NCI-H345 treated with DMSO at 0.1 percent for 48 hours (cell line): ENCODE results near the gene CDS1.
"Not testable (repeated sequence)": the region's sequence is repeated elsewhere in the genome, so short reads cannot be mapped to it uniquely, and the experiment has no call there.

ENCODE experiments used
- DNase-seq: peaks from one replicate; lab custom pipeline; 2025; ENCODE audit not compliant: unreplicated experiment; lab: John Stamatoyannopoulos, UW

CDS1 gene

DNA sequence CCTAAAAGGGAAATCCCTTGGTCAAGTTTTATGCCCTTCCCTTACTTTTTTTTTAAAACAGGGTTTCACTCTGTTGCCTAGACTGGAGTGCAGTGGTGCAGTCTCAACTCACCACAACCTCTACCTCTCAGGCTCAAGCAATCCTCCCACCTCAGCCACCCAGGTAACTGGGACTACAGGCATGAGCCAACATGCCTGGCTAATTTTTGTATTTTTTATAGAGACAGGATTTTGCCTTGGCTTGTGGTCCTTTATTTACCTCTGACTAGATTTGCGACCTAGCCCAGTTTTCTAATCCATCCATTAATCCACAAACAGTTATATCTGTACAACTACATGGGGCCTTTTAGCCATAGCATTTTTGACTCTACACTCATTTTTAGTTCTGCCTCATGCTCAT lies 23.7 kb downstream of the CDS1 start:
- DNase-seq, result no peak

DNA sequence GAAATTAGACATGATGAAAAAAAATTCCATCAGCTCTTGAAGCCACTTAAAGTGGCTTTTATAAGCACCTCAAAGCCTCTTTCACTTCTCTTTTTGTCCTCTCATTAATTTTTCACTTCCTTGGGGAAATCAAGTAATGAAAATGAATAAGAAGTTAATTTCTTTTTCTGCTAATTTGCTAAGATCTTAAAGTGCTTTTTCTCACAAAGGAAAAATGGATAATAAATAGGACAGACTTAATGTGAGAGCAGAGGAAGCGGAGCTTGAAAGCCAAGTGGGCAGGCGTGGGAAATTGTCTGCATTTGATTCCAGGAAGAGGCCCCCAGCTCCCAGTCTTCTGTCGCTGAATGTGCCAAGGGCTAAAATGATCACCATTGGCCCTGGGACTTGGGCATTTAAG lies 28.6 kb downstream of the CDS1 start:
- no peak for DNase-seq

DNA sequence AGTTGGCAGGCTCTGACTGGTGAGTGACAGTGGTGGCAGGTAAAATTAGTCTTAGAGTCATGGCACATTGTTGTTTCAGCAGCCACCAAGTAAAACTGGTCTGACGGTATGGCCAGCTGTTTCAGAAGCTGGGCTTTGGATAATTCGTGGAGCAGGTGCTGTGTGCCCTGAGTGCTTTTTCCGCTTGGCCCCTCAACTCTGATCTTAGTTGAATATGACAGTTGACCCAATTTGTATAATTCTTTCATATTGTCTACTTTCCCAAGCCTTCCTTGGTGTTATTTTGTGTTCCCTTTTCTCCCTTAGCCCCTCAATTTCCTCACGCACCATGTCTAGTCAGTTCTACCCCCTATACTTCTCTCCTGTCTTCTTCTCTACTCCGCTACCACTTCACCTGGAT lies 32.0 kb downstream of the CDS1 start:
- DNase-seq, result no peak

DNA sequence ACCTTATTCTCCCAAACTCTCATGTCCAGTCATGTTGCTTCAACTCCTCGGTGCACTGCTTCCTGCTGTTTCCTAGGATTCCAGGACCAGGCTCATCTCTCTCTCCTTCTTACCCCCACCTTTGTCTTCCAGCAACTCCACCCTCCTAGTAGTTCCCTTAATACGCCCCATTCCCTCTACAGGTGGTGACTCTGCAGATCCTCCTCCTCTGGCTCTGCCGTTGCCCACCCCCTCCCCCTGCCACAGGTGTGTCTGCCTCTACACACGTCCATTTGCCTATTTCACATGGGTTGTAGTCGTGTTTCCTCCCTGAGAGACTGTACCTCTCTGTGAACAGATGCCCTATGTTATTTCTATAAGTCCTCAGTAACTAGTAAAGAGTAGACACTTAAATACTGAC lies 32.4 kb downstream of the CDS1 start:
- no peak for DNase-seq

DNA sequence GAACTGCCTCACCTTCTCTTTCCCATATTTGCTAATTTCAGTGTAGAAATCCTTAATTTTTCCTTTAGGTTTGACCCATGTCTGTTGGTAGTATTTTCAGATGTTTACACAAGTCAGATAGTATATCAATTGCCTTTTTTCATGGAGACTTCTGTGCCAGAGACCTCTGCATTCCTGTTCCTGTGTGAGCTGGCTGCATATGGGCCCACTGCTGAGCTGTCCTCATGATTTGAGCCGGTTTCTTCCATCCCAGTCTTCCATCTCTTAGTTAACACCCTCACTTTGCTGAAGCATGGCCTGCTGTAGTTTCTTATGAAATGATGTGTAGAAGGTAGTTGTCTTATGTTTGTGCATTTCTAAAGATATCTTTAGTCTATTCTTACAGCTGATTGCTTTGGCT lies 40.0 kb downstream of the CDS1 start:
- no peak for DNase-seq

DNA sequence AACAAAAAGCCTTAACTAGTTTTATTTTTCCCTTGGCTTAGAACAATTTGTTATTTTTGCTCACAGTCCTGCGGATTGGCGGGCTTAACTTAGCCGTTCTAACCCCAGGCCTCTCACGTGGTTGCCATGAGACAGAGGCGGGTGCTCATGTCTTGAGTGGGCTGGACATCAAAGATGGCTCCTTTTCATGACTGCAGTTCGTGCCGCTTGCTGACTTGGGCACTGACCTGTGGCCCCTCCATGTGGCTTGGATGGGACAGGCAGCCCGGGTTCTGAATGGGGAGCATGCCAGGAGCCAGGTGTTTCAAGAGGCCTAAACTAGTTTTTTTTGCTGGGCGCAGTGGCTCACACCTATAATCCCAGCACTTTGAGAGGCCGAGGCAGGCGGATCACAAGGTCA lies 40.7 kb downstream of the CDS1 start:
- DNase-seq, result no peak

DNA sequence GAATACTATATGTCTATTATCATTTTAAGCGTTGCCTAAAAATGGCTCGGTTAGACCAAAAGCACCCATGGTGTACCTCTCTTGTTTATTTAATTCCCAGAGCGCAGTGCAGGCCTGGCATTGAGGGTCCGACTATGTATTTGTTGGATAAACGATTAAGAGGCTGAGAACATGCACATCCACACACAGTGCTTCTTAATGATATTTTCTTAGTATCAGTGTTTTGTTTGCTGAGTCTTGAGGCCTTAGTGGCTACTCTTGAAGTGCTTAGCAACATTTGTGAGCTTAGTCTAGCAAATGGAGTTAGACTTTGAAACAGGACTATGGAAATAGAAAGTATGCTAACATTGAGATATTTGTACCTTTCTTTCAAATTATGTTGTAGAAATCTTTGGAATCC lies 43.7 kb downstream of the CDS1 start:
- no peak for DNase-seq

DNA sequence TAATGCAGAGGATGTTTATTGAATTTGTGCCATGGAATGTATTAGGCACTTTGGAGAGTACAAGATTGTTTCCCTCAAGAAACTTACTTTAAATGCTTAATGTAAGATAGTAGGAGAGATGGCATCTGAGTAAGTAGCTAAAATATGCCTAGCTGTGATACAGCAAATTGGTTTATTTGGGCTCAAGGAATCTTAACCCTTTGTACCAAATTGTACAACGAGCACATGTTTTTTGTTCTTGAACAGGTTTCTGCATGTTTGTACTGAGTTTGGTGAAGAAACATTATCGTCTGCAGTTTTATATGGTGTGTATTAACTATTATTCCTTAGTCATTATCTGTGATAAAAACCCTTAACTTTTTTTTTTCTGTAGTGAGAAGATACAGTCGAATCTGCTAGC lies 48.6 kb downstream of the CDS1 start:
- no peak for DNase-seq

DNA sequence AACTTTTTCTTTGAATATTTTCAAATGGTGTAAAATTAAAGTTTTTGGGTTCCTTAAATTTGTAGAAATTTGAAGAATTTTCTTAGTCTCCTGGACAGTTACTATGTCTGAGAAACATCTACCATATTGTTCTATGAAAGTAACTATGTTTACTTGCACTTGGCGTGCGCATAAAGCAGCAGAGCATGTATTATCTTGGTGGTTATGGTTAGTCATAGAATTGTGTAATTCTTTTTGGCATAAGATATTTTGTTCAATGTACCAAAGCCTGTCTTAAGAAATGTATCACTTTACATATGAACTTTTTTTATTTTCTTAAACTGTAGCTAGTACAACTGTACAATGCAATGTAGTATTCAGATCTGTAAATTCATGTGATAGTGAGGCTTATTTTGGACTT lies 49.2 kb downstream of the CDS1 start:
- no peak for DNase-seq

DNA sequence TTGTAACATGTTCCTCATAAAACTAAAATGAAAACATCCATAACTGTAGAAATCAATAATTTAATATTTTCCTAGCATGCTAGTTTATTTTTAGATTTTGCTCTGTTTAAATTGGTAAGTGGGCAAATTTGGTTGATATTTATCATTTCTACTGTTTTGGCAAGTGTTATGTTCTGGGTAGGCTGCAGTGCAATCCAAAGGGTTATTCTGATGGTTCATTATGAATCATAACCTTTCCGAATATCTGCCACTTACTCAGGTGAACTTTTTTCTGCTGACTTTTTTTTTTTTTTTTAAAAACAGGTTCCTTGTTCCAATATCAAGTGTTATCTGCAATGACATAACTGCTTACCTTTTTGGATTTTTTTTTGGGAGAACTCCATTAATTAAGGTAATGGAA lies 52.0 kb downstream of the CDS1 start:
- DNase-seq, result no peak

DNA sequence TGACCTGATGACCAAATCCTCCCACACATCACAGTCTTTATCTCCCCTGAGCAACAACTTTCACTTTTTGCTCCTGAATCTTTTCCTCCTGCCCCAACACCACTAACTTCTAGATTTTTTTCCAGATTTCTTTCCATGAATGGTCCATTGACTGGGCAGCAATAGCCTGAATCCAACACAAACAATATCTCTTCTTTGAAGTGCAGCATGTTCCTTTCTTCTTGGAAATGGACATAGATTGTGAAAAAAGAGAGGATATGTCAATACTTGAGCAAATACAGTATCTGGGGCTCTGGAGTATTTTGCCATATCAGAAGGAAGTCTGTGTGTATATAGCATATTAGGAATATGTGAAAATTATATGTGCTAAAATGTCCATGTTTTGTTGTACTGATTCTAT lies 55.2 kb downstream of the CDS1 start:
- no peak for DNase-seq

DNA sequence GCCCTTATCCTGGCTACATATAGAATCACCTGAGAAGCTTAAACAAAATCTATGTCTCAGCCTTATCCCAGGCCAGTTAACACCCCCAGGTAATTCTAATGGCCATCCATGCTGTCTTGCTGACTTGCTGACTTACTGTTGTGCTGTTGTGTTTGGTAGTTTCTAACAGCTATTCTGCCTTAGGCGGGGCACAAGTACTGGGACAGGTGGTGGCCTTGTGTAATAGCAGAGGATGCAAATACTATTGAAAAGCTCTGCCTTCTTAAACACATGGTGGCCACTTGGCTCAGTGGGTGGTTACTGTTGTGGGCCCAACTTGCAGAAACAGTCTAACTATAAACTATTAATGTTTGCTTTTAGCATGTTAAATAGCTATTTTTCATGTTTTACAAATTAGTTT lies 56.2 kb downstream of the CDS1 start:
- DNase-seq, result no peak

DNA sequence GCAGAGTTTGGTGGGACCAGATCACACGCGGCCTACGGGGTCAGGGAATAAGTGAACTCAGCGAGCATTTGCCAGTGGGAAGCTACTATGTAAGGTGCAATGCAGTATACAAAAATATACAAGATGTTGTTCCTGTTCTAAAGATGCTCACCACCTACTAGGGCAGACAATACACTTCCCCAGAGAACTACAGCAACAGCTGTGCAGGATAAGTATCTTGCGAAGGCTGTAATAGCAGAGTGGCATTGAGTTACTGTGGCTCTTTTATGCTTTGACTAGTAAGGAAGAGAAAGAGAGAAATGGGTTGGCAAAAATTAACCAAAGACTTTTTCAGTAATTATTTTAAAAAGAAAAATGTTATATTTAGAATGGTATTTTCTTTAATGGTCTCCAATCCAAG lies 61.2 kb downstream of the CDS1 start:
- DNase-seq, result no peak

DNA sequence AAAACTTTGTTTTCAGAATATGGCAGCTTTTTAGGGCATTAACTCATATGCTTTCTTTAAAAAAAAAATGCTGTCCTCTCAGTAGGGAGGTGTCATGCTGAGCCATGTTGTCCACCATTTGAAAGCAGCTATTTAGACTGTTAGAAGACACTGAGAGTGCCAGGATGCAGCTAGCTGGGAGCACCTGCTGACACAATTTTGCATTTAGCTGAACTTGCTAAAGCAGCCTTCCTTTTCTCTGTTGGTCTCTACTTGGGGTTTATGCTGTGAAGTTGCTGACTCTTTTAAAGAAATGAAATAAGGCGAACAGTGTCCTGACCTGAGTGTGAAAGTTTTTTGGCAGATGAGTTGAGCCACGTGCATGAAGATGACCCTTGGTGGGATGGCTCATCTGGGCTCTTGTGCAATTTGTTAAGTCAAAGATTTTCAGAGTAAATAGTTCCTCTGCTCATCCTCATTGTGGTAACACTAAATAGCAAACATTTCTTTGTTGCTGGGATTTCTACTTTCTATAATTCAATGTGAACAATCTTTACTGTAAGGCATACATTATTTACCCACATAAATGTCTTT lies 64.5 kb downstream of the CDS1 start:
- DNase-seq, result peak; percentile 2

DNA sequence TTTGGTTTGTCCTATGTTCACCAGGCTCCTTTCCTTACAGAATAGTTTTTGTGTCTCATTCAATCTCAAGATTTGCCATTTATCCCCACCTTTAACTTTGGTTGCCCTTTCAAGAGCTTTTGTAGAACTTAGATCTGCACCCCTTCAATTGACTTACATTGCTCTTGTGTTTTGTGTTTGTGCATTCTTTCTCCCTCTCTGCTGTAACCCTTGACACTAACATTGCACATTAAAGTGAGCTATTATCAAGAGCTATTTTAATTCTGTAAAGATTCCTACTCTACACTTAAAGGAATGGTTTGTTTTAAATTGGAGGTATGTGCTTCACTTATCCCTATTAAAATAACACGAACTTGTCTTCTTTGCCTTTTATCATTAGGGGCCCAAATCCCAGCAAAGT lies 65.3 kb downstream of the CDS1 start:
- DNase-seq, result no peak

DNA sequence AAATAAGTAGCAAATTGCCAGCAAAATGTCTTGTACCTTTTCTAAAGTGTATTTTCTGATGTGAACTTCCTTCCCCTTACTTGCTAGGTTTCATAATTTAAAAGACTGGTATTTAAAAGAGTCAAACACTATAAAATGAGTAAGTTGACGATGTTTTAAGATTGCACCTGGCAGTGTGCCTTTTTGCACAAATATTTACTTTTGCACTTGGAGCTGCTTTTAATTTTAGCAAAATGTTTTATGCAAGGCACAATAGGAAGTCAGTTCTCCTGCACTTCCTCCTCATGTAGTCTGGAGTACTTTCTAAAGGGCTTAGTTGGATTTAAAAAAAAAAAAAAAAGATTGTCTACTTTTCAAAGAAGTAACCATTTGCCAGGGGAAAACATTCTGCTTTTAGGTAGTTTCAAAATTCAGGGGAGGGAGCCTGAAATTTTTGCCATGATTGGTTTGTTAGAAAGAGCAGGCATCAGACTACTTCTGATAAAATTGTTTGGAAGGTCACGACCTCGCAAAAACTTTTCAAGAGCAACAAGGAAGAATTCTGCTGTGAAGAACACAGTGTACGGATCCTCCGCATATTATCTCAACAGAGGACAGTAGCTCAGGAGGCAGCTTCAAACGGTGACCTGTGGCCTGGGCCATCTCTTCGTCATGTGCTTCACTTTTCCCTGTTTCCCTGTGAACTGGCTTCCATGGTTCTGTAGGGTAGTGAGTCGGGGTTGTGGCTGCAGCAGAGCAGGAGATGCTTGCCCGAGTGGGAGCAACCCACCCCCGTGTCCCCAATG lies 66.1 kb downstream of the CDS1 start:
- DNase-seq, result no peak

DNA sequence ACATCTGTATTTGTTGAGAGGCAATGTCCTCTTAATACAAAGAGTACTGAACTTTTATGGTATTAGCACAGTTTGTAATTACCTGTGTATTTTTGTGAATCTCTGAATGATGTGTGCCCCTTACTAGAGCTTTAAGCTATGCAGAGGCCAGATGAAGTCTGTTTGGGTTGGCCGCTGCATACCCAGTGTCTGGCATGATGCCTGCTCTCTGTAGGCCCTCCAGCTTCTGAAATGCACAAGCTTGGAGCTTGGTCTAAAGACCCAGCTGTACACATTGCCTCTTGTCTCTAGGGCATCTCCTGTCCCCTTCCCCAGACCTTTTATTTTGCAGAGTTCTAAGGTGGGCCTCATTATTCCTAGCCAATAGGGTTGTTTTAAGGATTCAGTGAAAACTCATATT lies 68.6 kb downstream of the CDS1 start:
- no peak for DNase-seq

DNA sequence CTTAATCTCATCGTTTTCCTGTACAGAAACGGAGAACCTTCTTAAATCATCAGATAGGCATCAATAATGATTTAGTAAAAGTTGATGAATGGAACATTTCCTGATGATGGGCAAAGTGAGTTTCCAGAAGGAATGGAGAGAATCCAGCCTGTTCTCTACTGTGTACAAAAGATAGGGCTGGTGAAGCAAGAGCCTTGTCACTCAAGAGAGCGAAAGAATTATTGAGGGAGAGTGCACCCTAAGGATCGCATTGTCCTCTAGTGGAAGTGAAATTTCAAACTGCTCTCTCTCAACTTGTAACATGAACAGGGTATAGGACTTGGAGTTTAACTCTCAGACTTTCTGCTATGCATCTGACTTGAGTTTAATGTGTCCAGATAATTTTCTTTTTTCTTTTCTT lies 69.6 kb downstream of the CDS1 start:
- no peak for DNase-seq

DNA sequence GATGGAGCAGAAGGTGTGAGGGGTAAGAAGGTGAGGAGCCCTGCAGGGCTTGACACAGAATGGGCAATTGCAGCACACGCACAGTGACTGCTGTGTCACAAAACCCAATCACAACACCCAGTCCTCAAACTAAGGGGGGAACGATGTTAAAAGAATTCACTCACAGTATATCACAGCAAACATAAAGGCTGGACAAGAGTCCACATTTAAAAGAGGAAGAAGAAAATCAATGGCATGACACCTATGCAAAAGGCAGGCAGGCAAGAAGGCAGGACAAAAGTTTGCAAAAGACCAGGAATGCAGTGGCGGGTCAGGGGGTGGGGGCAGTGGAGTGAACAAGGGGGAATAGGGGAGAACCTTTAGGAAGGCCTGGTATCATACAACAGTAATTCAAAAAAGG lies 77.7 kb downstream of the CDS1 start:
- no peak for DNase-seq

DNA sequence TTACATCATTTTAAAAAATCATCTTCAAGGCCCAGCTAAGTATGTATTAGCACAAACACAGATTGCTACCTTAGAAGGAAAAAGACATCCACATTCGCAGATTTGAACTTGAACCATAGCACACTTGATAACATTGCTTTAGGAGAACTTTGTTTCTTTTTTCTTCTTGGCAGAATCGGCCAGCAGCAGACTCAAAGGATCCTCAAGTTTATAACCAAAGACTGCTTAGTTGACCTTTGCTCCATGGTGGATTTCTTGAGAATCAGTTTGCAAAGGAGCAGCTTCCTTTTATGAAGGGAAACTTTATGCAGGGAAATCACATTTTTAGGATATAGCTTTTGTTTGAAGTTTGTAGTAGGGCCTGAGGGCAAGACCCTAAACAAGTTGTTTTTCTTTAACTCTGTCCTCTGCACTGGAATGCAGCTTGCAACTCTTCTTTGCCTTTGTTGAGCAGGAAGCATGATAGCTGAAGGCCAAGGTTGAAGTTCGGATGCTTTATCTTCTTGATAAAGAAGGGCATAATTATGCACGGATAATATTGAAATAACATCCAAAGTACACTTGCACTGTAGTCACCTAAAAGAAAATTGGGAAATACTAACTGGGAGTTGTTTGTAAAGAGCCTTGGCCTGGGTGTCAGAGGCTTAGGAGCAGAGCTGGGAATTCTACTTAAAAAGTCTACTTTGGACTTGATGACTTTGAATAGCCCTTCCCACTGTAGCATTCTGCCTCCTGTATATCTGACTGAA lies 78.4 kb downstream of the CDS1 start:
- DNase-seq, result no peak

DNA sequence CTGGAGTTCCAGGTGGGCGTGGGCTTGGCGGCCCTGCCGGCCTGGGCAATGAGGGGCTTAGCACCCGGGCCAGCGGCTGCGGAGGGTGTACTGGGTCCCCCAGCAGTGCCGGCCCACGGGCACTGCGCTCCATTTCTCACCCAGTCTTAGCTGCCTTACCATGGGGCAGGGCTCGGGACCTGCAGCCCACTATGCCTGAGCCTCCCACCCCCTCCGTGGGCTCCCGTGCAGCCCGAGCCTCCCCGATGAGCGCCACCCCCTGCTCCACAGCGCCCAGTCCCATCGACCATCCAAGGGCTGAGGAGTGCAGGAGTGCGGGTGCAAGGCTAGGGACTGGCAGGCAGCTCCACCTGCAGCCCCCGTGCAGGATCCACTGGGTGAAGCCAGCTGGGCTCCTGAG lies 81.8 kb downstream of the CDS1 start:
- not testable (repeated sequence) for DNase-seq

DNA sequence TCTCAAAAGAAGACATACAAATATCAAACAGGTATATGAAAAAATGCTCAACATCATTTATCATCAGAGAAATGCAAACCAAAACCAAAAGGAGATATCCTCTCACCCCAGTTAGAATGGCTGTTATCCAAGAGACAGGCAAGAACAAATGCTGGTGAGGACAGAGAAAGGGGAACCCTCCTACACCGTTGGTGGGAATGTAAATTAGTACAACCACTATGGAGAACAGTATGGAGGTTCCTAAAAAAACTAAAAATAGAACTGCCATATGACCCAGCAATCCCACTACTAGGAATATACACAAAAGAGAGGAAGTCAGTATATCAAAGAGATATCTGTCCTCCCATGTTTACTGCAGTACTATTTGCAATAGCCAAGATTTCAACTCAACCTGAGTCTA lies 83.5 kb downstream of the CDS1 start:
- DNase-seq, result no peak
